HFF-Myc (cell line): ENCODE results near the gene SLC50A1.
A peak's percentile ranks its signal among the peaks of the same experiment; 100 is the strongest.

Experiments used
- DNase-seq: peaks from one replicate; pipeline ENCODE4 v3.0.0-alpha.2; 2011; ENCODE audit warnings: low read depth; ENCODE audit errors: extremely low read depth
- H3K4me3 ChIP-seq: replicated peaks from 2 replicates; pipeline ENCODE4 v1.5.1; 2011; ENCODE audit warnings: low read depth, mild to moderate bottlenecking, control low read depth, low read length
- CTCF ChIP-seq: IDR thresholded peaks from 2 replicates; pipeline ENCODE4 v1.5.1; 2012; ENCODE audit warnings: mild to moderate bottlenecking, low read depth, low read length, control low read depth; ENCODE audit errors: missing control alignments

The SLC50A1 gene

GRCh38 chr1:155135415-155136028 is at the start of gene SLC50A1:
TSS of gene SLC50A1 (plus strand) at chr1:155135852. CDS start at chr1:155135912, 60 bp downstream.
- DNase-seq = peak; percentile 65
- peak within 1 kb of the TSS; percentile 66 for H3K4me3 ChIP-seq
- TF ChIP-seq CTCF = no peak

GRCh38 chr1:155086128-155086741 is 49.4 kb upstream of the SLC50A1 start:
- TF ChIP-seq CTCF = peak; percentile 90
- DNase-seq = no peak

GRCh38 chr1:155086856-155087535 is 48.7 kb upstream of the SLC50A1 start:
- DNase-seq = no peak
- H3K4me3 ChIP-seq = no peak overlapping the region
- peak; percentile 7 for TF ChIP-seq CTCF

More at GRCh38 chr1:155086128-155086741, 49.4 kb upstream of the SLC50A1 start:
- H3K4me3 ChIP-seq = no peak overlapping the region

- H3K4me3 ChIP-seq = no peak overlapping the region
- peak; percentile 93 for TF ChIP-seq CTCF
- no peak for DNase-seq
Observed at GRCh38 chr1:155091071-155092051, 44.3 kb upstream of the SLC50A1 start.

DNA sequence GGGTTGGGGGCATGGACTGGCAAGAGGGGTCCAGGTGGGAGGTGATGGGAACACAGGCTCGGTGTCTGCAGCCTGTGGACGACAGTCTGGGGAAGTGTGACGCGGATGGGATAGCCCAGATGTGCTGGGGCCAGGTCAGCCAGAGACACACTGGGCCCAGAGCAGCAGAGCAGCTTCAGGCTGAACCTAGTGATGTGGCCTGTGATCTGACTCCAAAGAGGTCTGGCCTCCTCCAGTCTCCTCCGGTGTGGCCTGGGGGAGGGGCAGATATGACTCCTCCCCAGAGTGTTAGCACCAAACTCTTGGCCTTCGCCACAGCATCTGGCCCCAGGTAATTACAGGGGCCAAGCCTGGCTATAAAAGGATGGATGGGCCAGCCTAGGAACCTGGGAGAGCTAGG is 43.5 kb upstream of the SLC50A1 start:
- no peak overlapping the region for H3K4me3 ChIP-seq
- TF ChIP-seq CTCF = no peak

GRCh38 chr1:155092641-155093040 is 43.0 kb upstream of the SLC50A1 start:
- no peak for TF ChIP-seq CTCF
- DNase-seq = no peak
- no peak overlapping the region for H3K4me3 ChIP-seq

More for the DNA sequence above, 43.5 kb upstream of the SLC50A1 start:
- no peak for DNase-seq
